ENCODE measurements around the gene SPNS2.

- no peak for TF ChIP-seq FOXP2 (optimal IDR thresholded peaks at IDR 0.05; ENCODE audit: control extremely low read depth, extremely low read length, insufficient read depth)
- no peak for TF ChIP-seq EZH2 (IDR thresholded peaks at IDR 0.05)
- TF ChIP-seq POLR2AphosphoS5 (IDR thresholded peaks at IDR 0.05; ENCODE audit: borderline replicate concordance, low read depth, low read length): no peak
Observed at GRCh38 chr17:4542726-4543191, 44.1 kb downstream of the SPNS2 start.

Measured in SK-N-MC (cell line).